ENCODE results near the gene RTL1. TPM values are rescaled to one million over a fixed set of nuclear protein-coding genes. Genes with fewer than 3 reads are reported as not detected.

The RTL1 gene
- total RNA-seq, 4 donors from 2014 or later, result 0.31 TPM; not detected in 3

DNA sequence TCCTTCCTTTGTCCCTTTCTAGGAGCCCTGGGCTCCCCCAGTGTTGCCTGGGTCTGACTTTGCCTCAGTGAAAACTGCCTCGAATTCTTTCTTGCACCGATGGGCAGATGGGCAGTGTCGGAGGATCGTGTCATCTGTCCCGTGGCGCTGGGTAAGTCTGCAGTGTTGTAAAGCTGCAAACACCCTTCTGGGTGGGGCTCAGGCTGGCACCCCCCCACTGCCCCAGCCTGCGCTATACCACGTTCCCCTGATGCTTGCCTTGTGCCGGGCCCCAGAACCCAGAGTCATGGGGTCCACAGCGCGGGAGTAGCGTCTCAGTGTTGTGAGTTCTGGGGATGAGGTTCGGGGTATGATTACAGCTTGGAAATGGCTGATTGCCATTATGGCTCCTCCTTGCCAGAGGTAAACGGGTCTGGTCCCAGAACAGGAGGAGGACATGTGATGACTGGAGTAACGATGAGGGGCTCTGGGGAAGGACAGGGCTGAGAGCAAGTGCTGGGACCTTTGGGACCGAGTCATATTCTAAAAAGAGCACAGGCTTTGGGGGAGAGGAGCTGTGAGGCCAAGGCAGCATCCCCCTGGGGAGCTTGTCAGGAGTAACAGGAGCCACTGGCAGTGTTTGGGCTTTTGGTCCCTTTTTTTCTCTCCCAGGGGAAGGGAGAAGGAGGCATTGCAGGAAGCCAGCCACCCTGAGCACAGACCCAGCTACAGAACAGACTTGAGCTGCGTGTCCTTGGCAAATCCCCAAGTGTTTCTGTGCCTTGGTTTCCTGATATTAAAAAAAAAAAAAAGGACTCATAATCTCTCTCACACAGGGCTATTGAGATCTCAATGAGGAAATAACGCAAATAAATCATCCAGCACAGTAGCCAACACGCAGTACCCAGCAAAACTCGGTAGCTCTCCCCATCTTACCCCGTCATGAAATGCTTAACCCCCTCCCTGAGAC, 4.3 kb downstream of the RTL1 start:
- Histone ChIP-seq H3K36me3 (no peaks in the 10 kb centered on the region), H3K9me3 (peaks cover 0 to 9% (median 0%) of the 10 kb centered on the region in 3 donors), H3K4me3 (no peak overlapping the region), H3K4me1 (peaks cover 0 to 27% (median 6%) of the 10 kb centered on the region in 3 donors), H3K27me3 (peaks cover 82% of the 10 kb centered on the region), H3K27ac (no peak overlapping the region)
- WGBS, 2 donors (ENCODE audit: low coverage in 1 of 2), result 40 to 80% methylated on average over 2 to 4 of the region's 21 CpGs
- no peak for TF ChIP-seq EP300 (IDR thresholded peaks at IDR 0.05)
- TF ChIP-seq, protein P1, sequence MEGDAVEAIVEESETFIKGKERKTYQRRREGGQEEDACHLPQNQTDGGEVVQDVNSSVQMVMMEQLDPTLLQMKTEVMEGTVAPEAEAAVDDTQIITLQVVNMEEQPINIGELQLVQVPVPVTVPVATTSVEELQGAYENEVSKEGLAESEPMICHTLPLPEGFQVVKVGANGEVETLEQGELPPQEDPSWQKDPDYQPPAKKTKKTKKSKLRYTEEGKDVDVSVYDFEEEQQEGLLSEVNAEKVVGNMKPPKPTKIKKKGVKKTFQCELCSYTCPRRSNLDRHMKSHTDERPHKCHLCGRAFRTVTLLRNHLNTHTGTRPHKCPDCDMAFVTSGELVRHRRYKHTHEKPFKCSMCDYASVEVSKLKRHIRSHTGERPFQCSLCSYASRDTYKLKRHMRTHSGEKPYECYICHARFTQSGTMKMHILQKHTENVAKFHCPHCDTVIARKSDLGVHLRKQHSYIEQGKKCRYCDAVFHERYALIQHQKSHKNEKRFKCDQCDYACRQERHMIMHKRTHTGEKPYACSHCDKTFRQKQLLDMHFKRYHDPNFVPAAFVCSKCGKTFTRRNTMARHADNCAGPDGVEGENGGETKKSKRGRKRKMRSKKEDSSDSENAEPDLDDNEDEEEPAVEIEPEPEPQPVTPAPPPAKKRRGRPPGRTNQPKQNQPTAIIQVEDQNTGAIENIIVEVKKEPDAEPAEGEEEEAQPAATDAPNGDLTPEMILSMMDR (IDR thresholded peaks at IDR 0.05), result no peak
- TF ChIP-seq POLR2A (IDR thresholded peaks at IDR 0.05), result no peak
- TF ChIP-seq POLR2AphosphoS5 (IDR thresholded peaks at IDR 0.05), result no peak
- no peak for ATAC-seq

DNA sequence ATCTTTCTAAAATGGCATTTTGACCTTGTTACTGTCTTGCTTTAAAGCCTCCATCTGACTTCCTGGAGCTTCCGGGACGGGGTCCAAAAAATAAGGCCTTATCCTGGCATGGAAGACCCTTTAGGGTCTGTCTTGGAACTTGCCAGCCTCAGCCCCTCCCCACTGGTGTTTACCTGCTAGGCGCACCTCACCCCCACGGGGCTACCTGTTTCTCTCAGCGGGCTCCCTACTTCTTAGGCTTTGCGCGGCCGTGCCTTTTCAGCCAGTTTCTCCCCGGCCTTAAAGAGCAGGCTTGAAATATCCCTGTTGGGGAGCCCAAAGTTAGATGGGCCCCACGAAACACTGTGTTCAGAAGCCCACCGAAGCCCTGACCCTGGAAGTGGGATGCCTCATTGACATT, 5.1 kb downstream of the RTL1 start:
- H3K36me3 ChIP-seq, result no peaks in the 10 kb centered on the region
- TF ChIP-seq, protein P1 (IDR thresholded peaks at IDR 0.05), result no peak
- TF ChIP-seq EP300 (IDR thresholded peaks at IDR 0.05) (no peak), POLR2A (IDR thresholded peaks at IDR 0.05) (no peak), POLR2AphosphoS5 (IDR thresholded peaks at IDR 0.05) (no peak)
- no peak overlapping the region for H3K4me3 ChIP-seq
- WGBS, 2 donors (ENCODE audit: low coverage in 1 of 2), result 100% methylated on average over 2 of the region's 11 CpGs; no CpG with 5 or more reads in 1 of the 2 donors
- H3K4me1 ChIP-seq, result peaks cover 0 to 23% (median 6%) of the 10 kb centered on the region in 3 donors
- H3K9me3 ChIP-seq, result peaks cover 0 to 9% (median 0%) of the 10 kb centered on the region in 3 donors
- no peak for ATAC-seq
- H3K27ac ChIP-seq, result no peak overlapping the region
- peaks cover 75% of the 10 kb centered on the region for H3K27me3 ChIP-seq

DNA sequence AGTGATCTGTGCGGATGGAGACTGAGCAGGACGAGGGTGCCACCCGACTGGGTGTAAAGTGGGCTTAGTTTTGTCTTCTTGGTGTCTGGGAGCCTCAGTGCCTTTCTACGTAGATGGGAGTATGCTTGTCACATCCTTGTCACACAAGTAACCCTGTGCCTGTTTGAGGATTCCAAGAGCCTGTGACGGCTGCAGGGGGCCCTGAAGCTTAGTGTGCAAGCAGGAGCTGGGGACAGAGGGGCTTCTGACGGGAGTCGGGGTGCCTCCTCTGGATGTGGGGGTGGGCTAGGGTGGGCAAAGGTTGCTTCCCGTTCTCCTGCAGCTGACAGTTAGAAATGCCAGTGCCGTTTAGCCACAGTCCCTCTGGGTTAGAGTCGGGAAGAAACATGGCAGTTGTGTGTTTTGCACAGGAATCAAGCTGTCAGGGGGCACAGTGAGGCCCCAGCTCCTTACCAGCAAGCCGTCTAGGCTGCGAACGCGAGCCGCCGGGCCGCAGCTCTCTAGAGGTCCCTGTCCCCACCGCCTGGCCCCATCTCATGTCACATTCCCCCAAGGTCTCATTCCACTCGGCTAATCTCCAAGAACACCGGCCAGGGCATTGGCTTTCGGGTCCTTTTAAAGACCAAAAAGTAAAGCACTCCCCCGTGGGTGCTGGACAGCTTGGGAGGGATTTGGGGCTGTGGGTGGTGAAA, 7.0 kb downstream of the RTL1 start:
- peaks cover 70% of the 10 kb centered on the region for H3K27me3 ChIP-seq
- ATAC-seq, result no peak
- no peaks in the 10 kb centered on the region for H3K36me3 ChIP-seq
- no peak overlapping the region for H3K4me3 ChIP-seq
- peaks cover 0 to 2% (median 0%) of the 10 kb centered on the region in 3 donors for H3K9me3 ChIP-seq
- peaks cover 0 to 23% (median 6%) of the 10 kb centered on the region in 3 donors for H3K4me1 ChIP-seq
- WGBS, 2 donors (ENCODE audit: low coverage in 1 of 2), result 62 to 82% methylated on average over 5 to 14 of the region's 22 CpGs
- no peak overlapping the region for H3K27ac ChIP-seq
- TF ChIP-seq POLR2A (IDR thresholded peaks at IDR 0.05), result no peak

DNA sequence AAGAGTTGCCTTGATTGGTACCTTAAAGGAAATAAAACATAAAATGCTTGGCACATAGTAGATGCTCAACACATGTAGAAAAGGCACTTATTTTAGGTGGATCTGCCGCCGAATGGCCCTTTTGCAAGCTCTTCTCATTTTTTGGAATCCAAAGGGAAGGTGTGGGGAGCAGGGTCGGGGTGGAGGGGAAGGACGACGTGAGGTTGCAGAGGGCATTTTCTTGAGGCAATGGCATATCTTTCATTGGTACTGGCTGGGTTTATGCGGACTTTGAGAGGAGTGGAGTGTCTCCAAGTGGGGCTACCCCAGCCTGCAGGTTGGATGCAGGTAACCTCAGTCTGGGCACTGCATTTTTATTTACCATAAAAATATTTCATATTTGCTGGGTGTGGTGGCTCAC, 8.1 kb downstream of the RTL1 start:
- H3K36me3 ChIP-seq, result no peaks in the 10 kb centered on the region
- no peak for ATAC-seq
- 79 to 92% methylated on average over 5 to 6 of the region's 6 CpGs for WGBS, 2 donors (ENCODE audit: low coverage in 1 of 2)
- no peaks in the 10 kb centered on the region for H3K9me3 ChIP-seq
- no peak overlapping the region for H3K4me3 ChIP-seq
- H3K4me1 ChIP-seq, result peaks cover 0 to 15% (median 6%) of the 10 kb centered on the region in 3 donors
- peaks cover 69% of the 10 kb centered on the region for H3K27me3 ChIP-seq
- H3K27ac ChIP-seq, result no peak overlapping the region
- TF ChIP-seq, protein P1 (IDR thresholded peaks at IDR 0.05), result no peak
- TF ChIP-seq POLR2A (IDR thresholded peaks at IDR 0.05) (no peak), EP300 (IDR thresholded peaks at IDR 0.05) (no peak), POLR2AphosphoS5 (IDR thresholded peaks at IDR 0.05) (no peak)

DNA sequence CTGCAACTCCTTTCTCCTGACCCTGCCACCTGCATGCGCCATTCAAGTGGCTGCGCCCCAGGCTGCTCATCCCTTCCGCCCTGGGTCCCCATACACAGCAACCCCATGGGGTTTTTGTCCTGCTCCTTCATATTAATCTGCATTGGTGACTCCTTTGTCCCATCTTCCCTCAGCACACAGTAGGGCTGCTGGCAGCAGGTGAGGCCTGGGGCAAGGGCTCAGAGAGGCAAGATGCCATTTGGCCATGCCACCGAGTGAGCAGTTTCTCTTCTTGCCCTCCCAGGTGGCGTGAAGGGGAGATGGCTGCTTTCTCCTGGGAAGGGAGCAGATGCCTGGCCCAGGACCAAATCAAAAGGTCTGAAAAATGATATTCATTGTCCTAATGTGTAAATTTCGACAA, 9.1 kb downstream of the RTL1 start:
- Histone ChIP-seq H3K4me3 (no peak overlapping the region), H3K4me1 (peaks cover 0 to 5% (median 0%) of the 10 kb centered on the region in 3 donors), H3K9me3 (no peaks in the 10 kb centered on the region), H3K27me3 (peaks cover 64% of the 10 kb centered on the region), H3K36me3 (no peaks in the 10 kb centered on the region), H3K27ac (no peak overlapping the region)
- TF ChIP-seq POLR2AphosphoS5 (IDR thresholded peaks at IDR 0.05) (no peak), POLR2A (IDR thresholded peaks at IDR 0.05) (no peak), EP300 (IDR thresholded peaks at IDR 0.05) (no peak)
- TF ChIP-seq, protein P1 (IDR thresholded peaks at IDR 0.05), result no peak
- ATAC-seq, result no peak
- 40 to 94% methylated on average over 1 to 5 of the region's 6 CpGs for WGBS, 2 donors (ENCODE audit: low coverage in 1 of 2)

Measured in gastroesophageal sphincter (tissue), 4 donors.